ENCODE data around the gene CETN1.
A peak's percentile ranks its signal among the peaks of the same experiment; 100 is the strongest.

CETN1 gene

GRCh38 chr18:622289-622688 lies 42.1 kb downstream of the CETN1 start:
- no peak for DNase-seq (ENCODE audit: low read depth in 4 of 4, low spot score in 1 of 4)

- peak; percentile 26 to 51 (median 38) for DNase-seq (ENCODE audit: low read depth in 4 of 4, low spot score in 1 of 4)
Measured at GRCh38 chr18:623761-624620, 43.8 kb downstream of the CETN1 start.

GRCh38 chr18:627231-627630 lies 47.1 kb downstream of the CETN1 start:
- DNase-seq (ENCODE audit: low read depth in 4 of 4, low spot score in 1 of 4) = no peak

- DNase-seq (ENCODE audit: low read depth in 4 of 4, low spot score in 1 of 4) = no peak
Measured at GRCh38 chr18:629269-630150, 49.3 kb downstream of the CETN1 start.

- DNase-seq (ENCODE audit: low read depth in 4 of 4, low spot score in 1 of 4) = no peak
Measured at GRCh38 chr18:631560-631959, 51.4 kb downstream of the CETN1 start.
